Stimulated activated naive CD4-positive, alpha-beta T cell treated with Interleukin-2 at 50 U/mL for 16 hours (primary cell): ENCODE results near the gene CELSR1.

Experiments used
- DNase-seq: peaks from one replicate; lab custom pipeline; 2025; lab: John Stamatoyannopoulos, UW

The CELSR1 gene, protein sequence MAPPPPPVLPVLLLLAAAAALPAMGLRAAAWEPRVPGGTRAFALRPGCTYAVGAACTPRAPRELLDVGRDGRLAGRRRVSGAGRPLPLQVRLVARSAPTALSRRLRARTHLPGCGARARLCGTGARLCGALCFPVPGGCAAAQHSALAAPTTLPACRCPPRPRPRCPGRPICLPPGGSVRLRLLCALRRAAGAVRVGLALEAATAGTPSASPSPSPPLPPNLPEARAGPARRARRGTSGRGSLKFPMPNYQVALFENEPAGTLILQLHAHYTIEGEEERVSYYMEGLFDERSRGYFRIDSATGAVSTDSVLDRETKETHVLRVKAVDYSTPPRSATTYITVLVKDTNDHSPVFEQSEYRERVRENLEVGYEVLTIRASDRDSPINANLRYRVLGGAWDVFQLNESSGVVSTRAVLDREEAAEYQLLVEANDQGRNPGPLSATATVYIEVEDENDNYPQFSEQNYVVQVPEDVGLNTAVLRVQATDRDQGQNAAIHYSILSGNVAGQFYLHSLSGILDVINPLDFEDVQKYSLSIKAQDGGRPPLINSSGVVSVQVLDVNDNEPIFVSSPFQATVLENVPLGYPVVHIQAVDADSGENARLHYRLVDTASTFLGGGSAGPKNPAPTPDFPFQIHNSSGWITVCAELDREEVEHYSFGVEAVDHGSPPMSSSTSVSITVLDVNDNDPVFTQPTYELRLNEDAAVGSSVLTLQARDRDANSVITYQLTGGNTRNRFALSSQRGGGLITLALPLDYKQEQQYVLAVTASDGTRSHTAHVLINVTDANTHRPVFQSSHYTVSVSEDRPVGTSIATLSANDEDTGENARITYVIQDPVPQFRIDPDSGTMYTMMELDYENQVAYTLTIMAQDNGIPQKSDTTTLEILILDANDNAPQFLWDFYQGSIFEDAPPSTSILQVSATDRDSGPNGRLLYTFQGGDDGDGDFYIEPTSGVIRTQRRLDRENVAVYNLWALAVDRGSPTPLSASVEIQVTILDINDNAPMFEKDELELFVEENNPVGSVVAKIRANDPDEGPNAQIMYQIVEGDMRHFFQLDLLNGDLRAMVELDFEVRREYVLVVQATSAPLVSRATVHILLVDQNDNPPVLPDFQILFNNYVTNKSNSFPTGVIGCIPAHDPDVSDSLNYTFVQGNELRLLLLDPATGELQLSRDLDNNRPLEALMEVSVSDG (N-terminal part only)

DNA sequence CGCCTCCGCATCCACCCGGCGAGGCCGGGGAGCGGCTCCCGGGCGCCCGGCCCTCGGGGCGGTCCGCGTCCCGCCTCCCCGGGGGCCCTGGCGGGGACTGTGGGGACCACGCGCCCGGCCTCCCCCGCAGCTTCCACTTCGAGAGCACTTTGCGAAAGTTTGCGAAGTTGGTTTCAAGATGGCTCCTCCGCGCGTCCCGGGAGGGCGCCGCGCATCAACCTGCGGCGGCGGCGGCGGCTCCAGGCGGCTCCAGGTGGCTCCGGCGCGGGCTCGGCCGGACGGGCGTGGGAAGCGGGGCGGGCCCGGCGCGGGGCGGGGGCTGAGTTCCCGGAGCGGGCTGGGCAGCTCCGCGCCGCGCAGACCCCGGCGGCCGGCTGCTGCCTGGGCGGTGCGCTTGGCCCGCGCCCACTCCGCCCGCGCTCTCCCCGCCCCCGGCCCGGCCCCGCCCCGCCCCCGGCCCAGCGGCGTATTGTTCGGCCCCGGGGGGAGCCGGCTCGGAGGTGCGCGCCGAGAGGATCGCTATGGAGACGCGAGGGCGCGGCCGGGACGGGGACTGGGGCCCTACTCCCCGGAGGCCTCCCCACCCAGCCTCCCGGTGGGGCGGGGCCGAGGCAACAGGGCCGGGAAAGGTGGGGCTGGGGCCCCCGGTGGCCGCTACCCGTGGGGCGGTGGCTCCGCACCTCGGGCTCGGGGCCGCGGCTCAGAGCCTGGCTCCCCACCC is at the start of gene CELSR1:
Gene CELSR1, minus strand, starts transcription at position 396 of the 721 bp plus-strand sequence. CDS start 450 bp downstream, outside the sequence.
- peak; percentile 11 for DNase-seq

DNA sequence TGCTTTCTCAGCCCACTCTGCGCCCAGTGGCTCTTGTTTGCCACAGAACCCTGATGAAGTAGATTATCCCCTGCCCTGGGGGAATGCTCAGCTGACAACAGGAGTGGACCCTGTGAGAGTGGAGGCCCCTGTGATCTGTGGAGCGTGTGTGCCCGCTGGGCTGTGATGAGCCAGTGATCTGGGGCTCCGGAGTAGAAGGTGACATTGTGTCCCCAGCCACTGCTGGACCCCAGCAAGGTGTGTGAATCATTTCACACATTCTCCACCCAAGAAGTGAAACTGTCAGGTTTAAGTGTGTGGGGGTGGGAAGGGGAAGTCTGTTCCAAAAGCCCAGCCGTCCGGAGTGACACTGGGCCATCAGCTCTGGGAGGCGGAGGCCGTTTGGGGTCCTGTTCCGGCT is 49.6 kb upstream of the CELSR1 start:
- no peak for DNase-seq

DNA sequence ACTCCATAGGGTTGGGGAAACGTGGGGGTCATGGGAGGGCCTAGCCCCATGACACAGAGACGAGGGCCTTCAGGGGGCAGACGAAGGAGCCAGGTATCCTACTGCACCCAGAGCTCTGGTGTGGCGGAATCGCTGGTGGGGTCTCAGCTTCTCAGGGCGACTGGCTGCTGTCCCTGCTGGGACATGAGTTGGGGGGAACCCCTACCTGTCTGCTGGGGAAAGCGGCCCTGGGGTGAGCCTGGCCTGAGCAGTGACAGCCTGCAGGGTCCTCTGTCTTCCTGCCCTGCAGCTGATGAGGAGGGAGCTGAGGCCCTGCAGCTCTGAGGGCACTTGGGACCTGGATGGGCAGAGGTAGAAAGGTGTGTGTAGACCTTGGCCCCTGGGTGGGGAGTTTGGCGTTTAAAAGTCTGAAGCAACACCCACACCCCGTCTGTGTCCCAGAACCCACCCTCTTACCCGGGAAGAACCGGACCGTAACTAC is 49.2 kb upstream of the CELSR1 start:
- DNase-seq, result no peak

DNA sequence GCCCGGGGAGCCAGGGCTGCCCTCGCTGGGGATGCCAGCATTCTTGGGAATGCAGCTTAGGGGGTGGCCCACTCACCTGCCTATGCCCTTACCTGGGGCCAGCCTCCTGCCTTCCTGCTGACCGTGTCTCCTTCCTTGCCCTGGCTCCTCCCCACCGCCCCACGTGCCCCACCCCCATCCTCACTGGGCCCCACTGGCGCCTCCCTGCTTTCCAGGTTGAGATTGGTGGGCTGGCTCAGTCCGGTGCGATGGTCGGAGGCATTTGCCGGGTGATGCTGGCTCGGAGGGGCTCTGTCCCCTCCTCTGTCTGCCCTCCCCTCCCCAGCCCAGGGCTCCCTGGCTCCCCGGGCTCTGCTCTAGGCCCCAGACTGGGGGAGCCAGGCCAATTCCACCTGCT is 48.7 kb upstream of the CELSR1 start:
- no peak for DNase-seq

DNA sequence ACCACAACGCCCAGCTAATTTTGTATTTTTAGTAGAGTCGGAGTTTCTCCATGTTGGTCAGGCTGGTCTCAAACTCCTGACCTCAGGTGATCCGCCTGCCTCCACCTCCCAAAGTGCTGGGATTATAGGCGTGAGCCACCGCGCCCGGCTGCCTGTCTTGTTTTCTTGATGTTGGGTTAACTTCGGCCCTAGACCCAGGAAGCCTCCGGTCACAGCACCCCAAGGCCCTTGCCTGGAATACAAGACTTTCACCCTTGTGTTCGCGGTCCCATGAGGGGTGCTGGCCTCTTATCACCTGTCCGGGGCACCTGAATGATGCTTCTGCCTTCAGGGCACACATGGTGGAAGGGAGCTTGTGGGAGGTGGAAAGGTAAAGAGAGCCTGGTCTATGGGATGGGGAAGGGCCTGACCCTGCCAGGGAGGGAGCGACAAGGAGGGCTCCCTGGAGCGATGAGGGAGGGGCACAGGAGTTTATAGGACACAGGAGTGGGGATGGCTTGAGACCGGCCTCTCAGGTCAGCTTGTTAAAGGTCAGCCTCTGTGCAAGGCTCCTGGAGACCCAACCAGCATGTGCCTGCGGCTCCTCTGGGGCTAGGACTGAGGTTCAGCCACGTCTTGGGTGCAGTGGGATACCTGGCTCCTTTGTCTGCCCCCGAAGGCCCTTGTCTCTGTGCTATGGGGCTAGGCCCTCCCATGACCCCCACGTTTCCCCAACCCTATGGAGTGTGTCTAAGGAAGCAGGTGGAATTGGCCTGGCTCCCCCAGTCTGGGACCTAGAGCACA is 48.1 kb upstream of the CELSR1 start:
- DNase-seq, result no peak

DNA sequence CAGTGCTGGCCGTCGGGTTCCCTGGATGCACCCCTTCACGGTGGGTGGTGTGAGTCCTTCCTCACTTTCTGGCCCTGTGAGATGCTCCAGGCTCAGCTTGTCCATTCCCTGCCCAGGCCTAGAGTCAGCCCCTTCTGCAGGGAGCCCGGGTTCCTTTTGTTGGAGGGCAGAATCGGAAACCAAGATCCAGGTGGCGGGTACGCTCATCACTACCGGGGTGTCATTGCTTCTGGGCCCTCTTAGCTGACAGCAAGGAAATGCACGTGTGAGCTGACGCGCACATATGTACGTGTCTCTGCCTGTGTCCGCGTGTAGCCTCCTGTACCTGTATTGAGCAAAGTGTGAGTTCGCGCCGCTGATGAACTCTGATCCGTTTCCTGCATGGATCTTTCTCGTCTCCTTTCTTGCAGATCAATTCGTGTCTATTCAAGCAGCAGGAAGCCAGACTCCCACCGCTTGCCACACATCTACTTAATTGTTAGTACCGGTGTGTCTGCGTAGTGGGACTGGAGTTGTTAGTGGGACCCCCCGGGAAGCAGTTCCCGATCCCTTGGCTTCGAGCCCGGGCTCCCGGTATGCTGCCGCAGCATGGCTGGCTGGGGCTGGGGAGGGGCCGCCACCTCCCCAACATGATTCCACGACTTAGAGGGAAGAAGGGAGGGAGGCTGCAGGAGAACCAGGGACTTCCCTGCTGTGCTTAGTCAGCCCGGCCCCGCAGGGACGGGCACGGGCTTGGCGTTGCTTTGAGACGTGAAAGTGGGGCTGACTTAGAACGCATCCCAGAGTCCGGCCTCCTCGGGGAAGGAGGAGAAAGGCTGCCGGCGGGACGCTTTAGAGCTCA is 46.9 kb upstream of the CELSR1 start:
- no peak for DNase-seq

DNA sequence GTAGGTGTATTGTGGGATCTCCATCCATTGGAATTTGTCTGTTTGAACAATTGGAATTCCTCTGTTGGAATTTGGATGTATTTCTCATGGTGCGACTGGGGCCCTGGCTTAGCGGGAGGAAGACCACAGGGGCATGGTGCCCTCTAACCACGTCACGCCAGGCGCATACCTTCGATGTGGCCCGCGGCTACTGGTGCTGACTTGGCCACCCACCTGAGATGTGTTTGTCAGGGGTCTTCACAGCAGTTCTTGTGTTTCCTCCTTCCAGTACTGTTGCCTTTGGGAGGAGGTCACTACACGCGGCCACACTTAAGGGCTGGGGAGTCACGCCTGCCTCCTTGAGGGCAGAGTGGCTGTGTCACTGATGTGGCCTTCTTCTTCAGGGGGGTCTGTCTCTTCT is 46.2 kb upstream of the CELSR1 start:
- no peak for DNase-seq

DNA sequence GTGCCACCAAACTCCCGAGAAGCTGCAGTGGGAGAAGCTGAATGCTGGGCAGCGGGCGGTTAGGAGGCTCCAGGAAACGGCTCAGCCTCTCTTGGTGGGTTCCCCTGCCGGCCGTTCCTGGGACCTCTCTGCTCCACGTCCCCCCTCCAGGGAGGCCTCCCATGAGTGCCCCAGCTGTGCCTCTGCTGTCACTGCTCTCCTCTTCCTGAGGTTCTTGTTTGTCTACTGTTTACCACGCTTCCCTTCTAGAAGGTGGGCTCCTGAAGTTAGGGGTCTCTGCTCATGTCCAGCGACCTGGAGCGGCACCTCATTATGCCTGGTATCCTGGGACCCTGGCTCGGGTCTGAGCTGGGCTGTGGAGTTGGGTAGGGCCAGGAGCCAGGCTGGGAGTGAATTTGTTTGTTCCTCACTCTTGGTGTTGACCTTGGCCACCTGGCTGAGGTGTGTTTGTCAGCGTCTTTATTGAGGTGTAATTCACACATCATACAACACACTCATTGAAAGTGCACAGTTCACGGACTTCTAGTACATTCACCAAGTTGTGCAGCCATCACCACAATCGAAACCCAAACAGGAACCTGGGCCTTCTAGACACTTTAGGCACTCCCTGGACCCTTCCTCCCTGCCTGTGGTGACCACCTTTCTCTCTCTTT is 45.0 kb upstream of the CELSR1 start:
- DNase-seq, result no peak

DNA sequence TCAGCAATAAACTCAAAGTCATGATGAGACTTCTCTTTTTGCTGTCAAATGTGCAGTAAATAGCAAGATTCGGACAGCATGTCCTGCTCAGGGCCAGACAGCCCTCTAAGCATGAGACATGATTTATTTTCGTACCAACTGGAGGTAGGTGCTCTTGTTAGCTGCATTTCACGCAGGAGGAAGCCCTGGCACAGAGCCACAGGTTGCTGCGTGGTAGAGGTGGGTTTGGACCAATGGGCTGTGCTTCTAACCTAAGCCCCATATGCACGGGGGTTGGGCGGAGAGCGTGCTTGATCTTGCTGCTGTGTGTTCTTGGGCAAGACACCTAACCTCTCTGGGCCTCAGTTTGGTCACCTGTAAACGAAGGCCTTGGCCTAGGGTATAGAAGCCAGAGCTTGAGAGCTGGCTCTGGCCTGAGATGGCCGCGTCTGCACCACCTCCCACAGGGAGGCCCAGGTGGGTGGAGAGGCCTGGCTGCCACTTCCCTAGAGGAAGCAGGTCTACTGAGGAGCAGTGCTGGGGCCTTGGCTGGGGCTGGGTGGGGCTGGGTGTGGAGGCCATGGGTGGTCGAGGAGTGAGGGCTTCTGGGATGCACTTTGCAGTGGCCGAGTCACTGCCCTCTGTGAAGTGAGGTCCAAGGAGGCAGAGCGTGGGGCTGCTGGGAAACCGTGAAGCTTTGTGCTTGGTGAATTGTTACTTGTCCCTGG is 44.3 kb upstream of the CELSR1 start:
- DNase-seq, result no peak

DNA sequence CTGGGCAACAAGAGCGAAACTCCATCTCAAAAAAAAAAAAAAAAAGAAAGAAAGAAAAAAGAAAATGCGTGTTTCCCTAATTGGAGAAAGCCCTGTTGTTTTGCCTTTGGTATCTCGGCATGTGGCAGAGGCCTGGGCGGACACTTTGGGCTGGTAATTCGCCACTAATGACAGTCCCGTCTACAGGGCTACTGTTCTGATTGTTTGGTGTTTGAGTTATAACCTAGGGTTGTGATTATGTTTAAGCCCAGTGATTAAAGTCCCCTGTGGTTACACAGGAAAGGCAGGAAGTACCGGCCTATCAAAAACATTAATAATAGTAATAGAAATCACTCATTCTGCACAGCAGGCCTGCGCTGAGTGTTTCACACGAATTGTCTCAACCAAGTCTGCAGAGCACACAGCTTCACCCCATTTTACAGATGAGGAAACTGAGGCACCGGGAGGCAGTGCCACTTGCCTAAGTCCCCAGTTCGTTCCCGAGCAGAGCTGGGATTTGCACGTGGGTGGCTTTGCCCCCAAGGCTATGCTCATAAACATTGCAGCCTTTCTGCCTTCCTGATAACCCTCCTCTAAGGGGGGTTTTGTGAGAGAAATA is 43.6 kb upstream of the CELSR1 start:
- DNase-seq, result no peak

DNA sequence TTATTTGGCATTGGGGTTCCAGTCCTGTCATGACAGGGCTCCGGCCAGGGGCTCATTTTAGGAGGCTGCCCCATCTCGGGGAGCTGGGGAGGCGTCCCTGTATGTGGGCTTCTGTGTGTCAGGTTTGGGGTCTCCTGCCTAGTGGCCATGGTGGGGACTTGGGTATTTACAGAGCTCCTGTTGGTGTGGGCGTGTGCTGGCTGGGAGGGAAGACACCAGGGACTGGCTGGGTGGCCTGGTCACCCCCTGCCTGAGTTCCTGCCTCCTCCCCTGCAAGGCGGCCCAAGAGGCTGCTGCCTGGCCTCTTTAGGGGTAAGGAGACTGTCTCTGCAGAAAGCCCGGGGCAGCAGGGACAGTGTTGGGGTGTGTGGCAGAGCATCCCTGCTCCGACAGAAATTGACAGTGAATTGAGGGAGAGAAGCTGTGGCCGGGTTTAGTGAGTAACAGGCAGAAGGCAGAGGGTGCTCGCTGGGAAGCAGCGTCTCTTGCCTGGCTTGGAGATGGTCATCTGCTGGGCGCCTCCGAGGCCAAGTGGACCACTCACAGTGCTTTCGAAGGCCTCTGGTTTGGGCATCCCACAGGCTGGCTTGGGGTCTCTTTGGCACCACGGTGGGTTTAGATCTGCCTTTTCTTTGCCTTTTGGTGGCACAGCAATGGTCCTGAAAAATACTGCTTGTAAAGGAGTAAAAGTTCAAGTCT is 42.5 kb upstream of the CELSR1 start:
- DNase-seq, result no peak

DNA sequence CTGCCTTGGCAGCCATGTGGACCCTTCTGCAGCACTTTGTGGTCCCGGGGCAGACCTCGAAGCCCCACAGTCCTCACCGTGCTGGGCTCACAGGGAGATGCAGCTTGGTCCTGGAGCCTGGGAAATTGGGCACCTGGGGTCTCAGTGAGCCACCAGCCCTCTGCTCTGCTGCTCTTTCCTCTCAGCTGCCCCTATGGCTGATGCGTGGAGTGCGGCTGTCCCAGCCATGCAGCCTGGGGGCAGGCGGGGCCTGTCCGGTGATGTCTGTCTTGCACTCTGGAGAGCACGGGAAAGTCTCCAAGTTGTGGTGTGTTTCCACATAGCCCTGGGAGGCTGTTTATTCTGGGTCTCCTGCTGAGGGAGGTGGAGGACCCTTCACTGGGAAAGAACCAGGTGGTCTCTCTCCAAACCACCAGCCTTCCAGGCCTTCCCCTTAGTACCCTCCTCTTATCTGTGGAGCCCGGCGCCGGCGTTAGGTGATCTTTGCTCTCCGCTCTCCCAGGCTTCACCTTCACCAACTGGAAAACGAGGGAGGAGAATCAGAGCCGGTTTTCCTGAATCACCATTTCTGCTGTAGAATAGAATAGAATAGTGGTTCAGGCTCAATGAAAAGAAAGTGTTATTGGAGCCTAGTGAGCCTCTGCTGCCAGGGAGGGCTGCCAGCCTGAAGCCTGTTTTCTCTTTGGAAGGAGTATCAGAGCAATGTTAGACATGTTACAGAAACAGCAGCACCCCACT is 41.6 kb upstream of the CELSR1 start:
- DNase-seq, result no peak

DNA sequence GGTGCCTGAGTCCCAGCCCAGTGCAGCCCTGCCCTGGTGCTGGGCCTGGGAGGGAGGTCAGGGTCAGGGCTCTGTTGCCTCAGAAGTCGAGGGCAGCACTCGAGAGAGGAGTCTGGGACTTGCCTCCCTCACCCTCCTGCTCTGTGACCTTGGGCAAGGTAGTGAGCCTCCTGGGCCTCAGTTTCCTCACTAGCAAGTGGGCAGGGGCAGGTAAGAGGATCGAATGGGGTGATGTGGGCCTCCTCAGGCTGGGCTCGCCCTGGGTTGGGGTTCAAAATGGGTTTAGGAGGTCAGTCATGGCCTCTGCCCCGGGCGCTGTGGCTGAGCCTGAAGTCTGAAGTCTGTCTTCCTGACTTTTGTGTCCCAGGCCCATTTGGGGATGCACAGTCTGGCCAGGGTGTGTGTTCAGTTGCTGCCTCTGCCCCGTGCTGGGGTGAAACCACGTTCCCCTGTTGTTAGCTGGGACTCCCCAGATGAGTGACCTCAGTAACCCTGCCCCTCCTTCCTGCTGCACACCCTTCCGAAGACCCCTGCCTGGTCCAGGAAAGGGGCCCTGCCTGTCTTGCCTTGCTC is 40.9 kb upstream of the CELSR1 start:
- no peak for DNase-seq

DNA sequence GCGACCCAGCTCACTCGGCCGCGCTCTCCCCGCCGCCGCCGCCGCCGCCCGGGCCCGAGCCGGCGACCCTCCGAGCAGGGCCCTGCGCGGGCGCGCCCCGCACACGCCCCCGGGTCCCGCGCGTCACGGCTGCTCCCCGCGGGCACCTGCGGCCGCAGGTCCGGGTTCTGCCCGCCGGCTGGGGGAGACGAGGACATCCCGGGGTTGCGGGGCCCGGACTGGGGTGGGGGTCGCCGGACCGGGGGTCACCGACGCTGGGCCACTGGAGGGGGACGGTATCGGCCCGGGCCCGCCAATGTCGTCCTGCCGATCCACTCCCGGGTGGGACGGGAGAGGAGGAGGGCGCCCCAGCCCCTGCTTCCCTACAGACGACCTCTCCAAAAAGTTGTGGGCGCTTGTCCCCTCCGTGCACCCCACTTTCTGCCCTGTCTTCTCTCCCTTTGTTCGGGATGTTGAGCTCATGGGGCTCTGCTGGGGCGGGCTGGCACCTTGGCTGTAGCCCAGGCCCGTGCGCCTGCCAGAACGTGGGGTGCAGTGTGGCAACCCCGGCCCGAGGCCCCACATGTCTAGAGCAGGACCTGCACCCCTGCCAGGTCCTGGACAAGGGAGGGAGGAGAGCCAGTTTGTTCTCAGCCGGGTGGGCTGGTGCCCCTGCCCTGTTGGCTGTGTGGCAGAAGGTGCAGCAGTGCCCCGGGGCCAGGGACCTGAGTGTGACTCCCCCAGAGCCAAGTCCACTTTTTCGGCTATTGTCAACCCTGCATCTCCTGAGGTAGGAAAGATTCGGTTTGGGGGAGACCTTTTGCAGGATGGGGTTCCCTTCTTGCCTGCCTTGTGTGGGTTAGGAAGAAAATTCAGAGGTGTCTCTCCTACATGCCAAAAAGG is 40.2 kb upstream of the CELSR1 start:
- no peak for DNase-seq

DNA sequence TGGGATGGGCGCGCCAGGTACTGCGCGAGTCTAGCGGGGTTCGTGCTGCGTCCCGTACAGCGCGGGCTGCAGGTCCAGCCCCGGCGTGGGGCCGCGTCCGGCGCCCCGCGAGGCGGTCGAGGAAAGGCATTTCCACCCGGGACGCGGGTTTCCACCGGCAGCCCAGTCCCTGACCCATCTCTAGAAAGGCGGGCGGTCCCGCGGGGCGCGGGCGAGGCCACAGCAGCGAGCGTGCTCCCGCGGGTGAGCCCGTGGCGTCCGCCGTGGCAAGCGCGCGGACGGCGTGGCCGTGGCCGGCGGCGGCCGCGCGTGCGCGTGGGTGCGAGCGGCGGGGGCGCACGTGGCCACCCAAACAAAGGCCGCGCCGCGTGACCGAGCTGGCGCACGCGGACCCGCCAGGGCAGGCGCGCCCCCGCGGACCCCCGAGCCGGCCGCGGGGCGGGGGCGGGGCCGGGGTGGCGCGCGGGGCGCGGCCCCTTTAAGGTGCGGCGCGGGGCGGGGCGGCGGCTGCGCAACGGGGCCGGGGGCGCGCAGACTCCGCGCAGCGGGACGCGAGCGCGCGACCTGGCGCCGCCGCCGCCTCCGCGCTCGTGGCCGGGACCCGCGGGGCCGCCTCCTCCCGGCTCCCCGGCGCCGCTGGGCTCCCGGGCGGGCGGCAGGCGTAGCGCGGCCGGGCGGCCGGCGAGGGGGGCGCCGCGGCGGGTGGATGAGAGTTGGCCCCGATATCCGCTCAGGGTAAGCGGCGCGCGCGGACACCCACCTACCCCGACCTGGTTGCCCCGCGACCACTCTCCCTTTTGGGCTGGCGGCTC is 39.3 kb upstream of the CELSR1 start:
- peak; percentile 49 for DNase-seq
